ENCODE results near the gene CDH6.

DNA sequence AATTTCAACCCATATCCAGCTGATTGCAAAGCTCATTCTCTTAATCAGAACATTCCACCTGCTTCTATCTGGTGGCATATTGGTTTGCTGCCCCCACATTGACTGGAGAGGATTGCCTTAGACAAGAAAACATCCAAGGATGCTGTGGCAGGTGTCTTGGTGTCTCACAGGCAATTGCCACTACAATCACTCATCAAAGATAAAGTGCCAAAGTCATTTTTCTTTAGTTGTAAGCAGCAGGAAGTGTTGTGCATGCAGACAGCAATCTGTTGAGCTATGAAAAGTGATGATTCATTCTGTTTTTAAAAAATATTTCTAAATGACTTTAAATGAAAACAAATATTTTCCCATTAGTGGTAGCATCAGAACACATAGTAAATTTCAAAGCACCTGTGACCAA is 53.9 kb downstream of the CDH6 start:
- TF ChIP-seq TCF7L2 (IDR thresholded peaks at IDR 0.05; ENCODE audit: low read depth, low read length) (no peak), SP1 (IDR thresholded peaks at IDR 0.05) (no peak), SP1 (CRISPR knock-in tag; IDR thresholded peaks at IDR 0.05) (no peak), MBD4 (IDR thresholded peaks at IDR 0.05; ENCODE audit: borderline replicate concordance, low read length) (no peak), DR1 (CRISPR knock-in tag; IDR thresholded peaks at IDR 0.05) (no peak), ATM (IDR thresholded peaks at IDR 0.05; ENCODE audit: borderline replicate concordance) (no peak), EP300 (IDR thresholded peaks at IDR 0.05; ENCODE audit: low read depth in 2 of 2, low read length in 2 of 2) (no peak), EP300 (CRISPR knock-in tag; IDR thresholded peaks at IDR 0.05; ENCODE audit: borderline replicate concordance) (no peak), POLR2A (IDR thresholded peaks at IDR 0.05; ENCODE audit: insufficient read depth in 1 of 2, low read depth in 2 of 2, low read length in 2 of 2) (no peak)
